B cell (primary cell): ENCODE data around the gene DHDDS. TPM values are rescaled to one million over a fixed set of nuclear protein-coding genes. Genes with fewer than 3 reads are reported as not detected.

Source experiments
- ATAC-seq: fragments of 200-7000 bp; cut with Tn5 transposase; one replicate; pipeline ENCODE4 v1.10.0; 2021; ENCODE audit warnings: low read depth, mild to moderate bottlenecking, moderate number of reproducible peaks, moderate library complexity
- CTCF ChIA-PET: fragments of 350-600 bp; sonication (Branson Sonifier 250); formaldehyde crosslinking; loops from one replicate; lab custom pipeline; 2021; ENCODE audit warnings: antibody characterized with exemption, inconsistent platforms; lab: Charles Lee
- POLR2A ChIA-PET: fragments of 350-600 bp; sonication (Branson Sonifier 250); formaldehyde crosslinking; loops from one replicate; lab custom pipeline; 2021; ENCODE audit warnings: antibody characterized with exemption; lab: Charles Lee
- DNase-seq: peaks from one replicate; pipeline ENCODE4 v3.0.0; 2013
- H2AFZ ChIP-seq: 2 replicates; pipeline ENCODE4 v1.6.1; 2012; ENCODE audit warnings: mild to moderate bottlenecking, low read depth, low read length; ENCODE audit not compliant: insufficient read depth, poor library complexity, severe bottlenecking
- H3K27ac ChIP-seq, 2 donors: 1 replicate in 1 of 2; 2 replicates in 1 of 2; pipeline ENCODE4 v1.5.1; 2012 to 2013; ENCODE audit warnings: low read length in 2 of 2, mild to moderate bottlenecking in 2 of 2, moderate library complexity in 1 of 2
- H3K27me3 ChIP-seq, 4 experiments: fragments of 200-600 bp in 1 of 4; sonication (generic) in 1 of 4; replicated peaks in 1 of 4; 1 replicate in 2 of 4; 2 replicates in 2 of 4; pipeline versions ENCODE4 v1.6.1 to v1.7.0; 2013 to 2016; ENCODE audit warnings: low read length in 3 of 4, mild to moderate bottlenecking in 2 of 4, mixed read lengths in 1 of 4, moderate library complexity in 1 of 4; ENCODE audit not compliant: insufficient read depth in 4 of 4, control insufficient read depth in 3 of 4; ENCODE audit errors: control extremely low read depth in 1 of 4
- H3K36me3 ChIP-seq, 2 experiments: replicated peaks in 1 of 2; 1 replicate in 1 of 2; 2 replicates in 1 of 2; pipeline versions ENCODE4 v1.6.1 to v1.7.1; 2013; ENCODE audit warnings: low read length in 1 of 2; ENCODE audit not compliant: insufficient read depth in 2 of 2, control insufficient read depth in 1 of 2; ENCODE audit errors: control extremely low read depth in 1 of 2, extremely low read depth in 1 of 2
- H3K4me1 ChIP-seq, 2 donors: fragments of 200-600 bp in 1 of 2; sonication (generic) in 1 of 2; 1 replicate in 1 of 2; 2 replicates in 1 of 2; pipeline versions ENCODE4 v1.5.1 to v1.6.1; 2013 to 2017; ENCODE audit warnings: low read length in 2 of 2; ENCODE audit not compliant: control insufficient read depth in 2 of 2, insufficient read depth in 2 of 2
- H3K4me2 ChIP-seq: replicated peaks from 2 replicates; pipeline ENCODE3; 2012; ENCODE audit warnings: mild to moderate bottlenecking, low read depth, low read length; ENCODE audit not compliant: poor library complexity, severe bottlenecking
- H3K4me3 ChIP-seq, 5 experiments: fragments of 200-600 bp in 1 of 5; sonication (generic) in 1 of 5; 1 replicate in 3 of 5; 2 replicates in 2 of 5; pipeline versions ENCODE4 v1.5.1 to v1.7.0; 2011 to 2016; ENCODE audit warnings: low read length in 4 of 5, mild to moderate bottlenecking in 4 of 5, low read depth in 2 of 5, control low read depth in 1 of 5, moderate library complexity in 1 of 5; ENCODE audit not compliant: insufficient read depth in 1 of 5; ENCODE audit errors: control extremely low read depth in 1 of 5, extremely low read depth in 1 of 5
- H3K79me2 ChIP-seq: fragments of 200-600 bp; sonication (generic); one replicate; pipeline ENCODE4 v1.6.0; 2016; ENCODE audit warnings: low read length; ENCODE audit not compliant: control insufficient read depth, insufficient read depth
- H3K9ac ChIP-seq: fragments of 200-600 bp; sonication (generic); 2 replicates; pipeline ENCODE4 v1.6.1; 2017; ENCODE audit warnings: mild to moderate bottlenecking, low read length, moderate library complexity
- H3K9me3 ChIP-seq, 3 donors: one replicate each; pipeline versions ENCODE4 v1.6.1 to v1.7.1; 2013; ENCODE audit warnings: low read length in 2 of 3; ENCODE audit not compliant: control insufficient read depth in 2 of 3, insufficient read depth in 1 of 3; ENCODE audit errors: control extremely low read depth in 1 of 3
- H4K20me1 ChIP-seq: 2 replicates; pipeline ENCODE4 v1.6.0; 2012; ENCODE audit warnings: mild to moderate bottlenecking, low read length; ENCODE audit not compliant: insufficient read depth, control insufficient read depth, poor library complexity, severe bottlenecking
- H3K27ac Mint-ChIP-seq: one replicate; pipeline ENCODE4 v1.8.0; 2021; ENCODE audit warnings: mixed read lengths
- H3K27me3 Mint-ChIP-seq: one replicate; pipeline ENCODE4 v1.8.0; 2021; ENCODE audit warnings: mixed read lengths
- H3K4me1 Mint-ChIP-seq: one replicate; pipeline ENCODE4 v1.8.0; 2021; ENCODE audit warnings: mixed read lengths
- H3K4me3 Mint-ChIP-seq: one replicate; pipeline ENCODE4 v1.8.0; 2021; ENCODE audit warnings: mixed read lengths
- H3K9me3 Mint-ChIP-seq: one replicate; pipeline ENCODE4 v1.8.0; 2022; ENCODE audit warnings: mixed read lengths; ENCODE audit not compliant: insufficient read depth
- CTCF ChIP-seq: fragments of 200-600 bp; IDR thresholded peaks from one replicate; pipeline ENCODE4 v1.8.0; 2022; ENCODE audit warnings: antibody characterized with exemption, mild to moderate bottlenecking
- EZH2 ChIP-seq: IDR thresholded peaks from 2 replicates; pipeline ENCODE4 v1.6.1; 2012; ENCODE audit warnings: borderline replicate concordance, low read depth, mild to moderate bottlenecking, moderate library complexity, low read length; ENCODE audit not compliant: insufficient read depth, poor library complexity, severe bottlenecking
- WGBS: methylation state at CpG from one replicate; pipeline ENCODE4 v1.1.5; 2013; ENCODE audit warnings: missing lambda C conversion rate; ENCODE audit not compliant: insufficient coverage; 5-methylcytosine and 5-hydroxymethylcytosine counted together
- intact Hi-C: fragments of 100-400 bp; cut with micrococcal nuclease; formaldehyde crosslinking; loops from one replicate; pipeline ENCODE4 v1.10.0; 2022
- polyA plus RNA-seq: library from polyadenylated mRNA; depleted of rRNA; stranded (reverse); fragments of >200 nt; gene quantifications from 2 replicates; pipeline ENCODE4 v1.2.3, GENCODE V29; 2012
- total RNA-seq, 2 donors: library from RNA; stranded (reverse); fragments of 120-200 nt in 1 of 2; gene quantifications; 1 replicate in 1 of 2; 2 replicates in 1 of 2; pipeline versions ENCODE4 v1.2.3 to v1.2.4, GENCODE V29; 2013 to 2022

DHDDS gene
- total and polyA plus RNA-seq, 2 donors (not counting 1 experiment from before 2014, with no cell fraction given) = 20.4 to 54.2 TPM

GRCh38 chr1:26409191-26409807 is 22.8 kb upstream of the DHDDS start:
- TF ChIP-seq CTCF (no peak), EZH2 (no peak)
- WGBS = 4% methylated on average over 7 of the region's 16 CpGs
- H3K27ac ChIP-seq = no peak overlapping the region
- Mint-ChIP-seq H3K4me1 (peaks cover 15% of the 10 kb centered on the region), H3K27me3 (peaks cover 62% of the 10 kb centered on the region), H3K27ac (no peak overlapping the region), H3K4me3 (no peak overlapping the region), H3K9me3 (no peaks in the 10 kb centered on the region)
- H3K27me3 ChIP-seq = peaks cover 0 to 57% (median 38%) of the 10 kb centered on the region in 4 experiments
- ChIA-PET CTCF (interaction anchor here (1.0 to 1.3 kb wide), 2 partner anchors 8 to 87 kb away, joined by 4 read pairs; no protein-coding TSS in a partner anchor), POLR2A (no interaction called here)
- no peak overlapping the region for H2AFZ ChIP-seq
- DNase-seq = no peak
- intact Hi-C loops = loop anchor here (2.0 kb wide), 2 partner anchors 64 to 298 kb away; partner anchors contain the start of genes HMGN2 and PDIK1L
- peak overlapping the region; percentile 60 for H3K4me2 ChIP-seq
- peaks cover 17 to 18% of the 10 kb centered on the region in 2 donors for H3K4me1 ChIP-seq
- H3K36me3 ChIP-seq = no peaks in the 10 kb centered on the region
- H3K9me3 ChIP-seq = peaks cover 0 to 34% (median 0%) of the 10 kb centered on the region in 3 donors
- peak overlapping the region; percentile 3 for H3K9ac ChIP-seq
- no peaks in the 10 kb centered on the region for H4K20me1 ChIP-seq
- no peak overlapping the region for H3K4me3 ChIP-seq
- H3K79me2 ChIP-seq = no peaks in the 10 kb centered on the region
- ATAC-seq = no peak
